ENCODE data around the gene PITPNB. TPM values are rescaled to one million over a fixed set of nuclear protein-coding genes. Genes with fewer than 3 reads are reported as not detected.

PITPNB gene
- total RNA-seq, 1 experiment from 2014 or later = 135 TPM

GRCh38 chr22:27863001-27863400 is 56.1 kb downstream of the PITPNB start:
- no TSS peak for BruUV-seq (replicated peaks)
- H3K4me1 ChIP-seq (ENCODE audit: insufficient read depth, low read length, poor library complexity, severe bottlenecking) = peaks cover 47% of the 10 kb centered on the region
- TF ChIP-seq EZH2 (IDR thresholded peaks at IDR 0.05; ENCODE audit: borderline replicate concordance, low read depth, low read length, poor library complexity, severe bottlenecking) = no peak
- TF ChIP-seq, protein P1, sequence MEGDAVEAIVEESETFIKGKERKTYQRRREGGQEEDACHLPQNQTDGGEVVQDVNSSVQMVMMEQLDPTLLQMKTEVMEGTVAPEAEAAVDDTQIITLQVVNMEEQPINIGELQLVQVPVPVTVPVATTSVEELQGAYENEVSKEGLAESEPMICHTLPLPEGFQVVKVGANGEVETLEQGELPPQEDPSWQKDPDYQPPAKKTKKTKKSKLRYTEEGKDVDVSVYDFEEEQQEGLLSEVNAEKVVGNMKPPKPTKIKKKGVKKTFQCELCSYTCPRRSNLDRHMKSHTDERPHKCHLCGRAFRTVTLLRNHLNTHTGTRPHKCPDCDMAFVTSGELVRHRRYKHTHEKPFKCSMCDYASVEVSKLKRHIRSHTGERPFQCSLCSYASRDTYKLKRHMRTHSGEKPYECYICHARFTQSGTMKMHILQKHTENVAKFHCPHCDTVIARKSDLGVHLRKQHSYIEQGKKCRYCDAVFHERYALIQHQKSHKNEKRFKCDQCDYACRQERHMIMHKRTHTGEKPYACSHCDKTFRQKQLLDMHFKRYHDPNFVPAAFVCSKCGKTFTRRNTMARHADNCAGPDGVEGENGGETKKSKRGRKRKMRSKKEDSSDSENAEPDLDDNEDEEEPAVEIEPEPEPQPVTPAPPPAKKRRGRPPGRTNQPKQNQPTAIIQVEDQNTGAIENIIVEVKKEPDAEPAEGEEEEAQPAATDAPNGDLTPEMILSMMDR (conservative IDR thresholded peaks at IDR 0.05; ENCODE audit: low read depth, low read length) = no peak
- H3K9me3 ChIP-seq (ENCODE audit: low read depth, low read length, poor library complexity, severe bottlenecking) = no peaks in the 10 kb centered on the region
- peaks cover 29% of the 10 kb centered on the region for H3K36me3 ChIP-seq (ENCODE audit: insufficient read depth, low read length, poor library complexity, severe bottlenecking)
- DNase-seq (ENCODE audit: low spot score) = no peak
- ChIA-PET CTCF (interaction anchor here (0.5 kb wide), 1 partner anchor 30 kb away, joined by 3 read pairs; no protein-coding TSS in a partner anchor), POLR2A (ENCODE audit: low non-redundant PET) (no interaction called here)
- H3K27ac ChIP-seq (ENCODE audit: low read depth, low read length, poor library complexity, severe bottlenecking) = no peak overlapping the region
- intact Hi-C loops (cut with micrococcal nuclease; ENCODE audit: unreplicated experiment) = no loop called here
- no peak overlapping the region for H3K4me3 ChIP-seq (ENCODE audit: low read depth, low read length, poor library complexity, severe bottlenecking)
- H3K27me3 ChIP-seq (replicated peaks; ENCODE audit: insufficient read depth, low read depth, low read length, poor library complexity) = no peaks in the 10 kb centered on the region

DNA sequence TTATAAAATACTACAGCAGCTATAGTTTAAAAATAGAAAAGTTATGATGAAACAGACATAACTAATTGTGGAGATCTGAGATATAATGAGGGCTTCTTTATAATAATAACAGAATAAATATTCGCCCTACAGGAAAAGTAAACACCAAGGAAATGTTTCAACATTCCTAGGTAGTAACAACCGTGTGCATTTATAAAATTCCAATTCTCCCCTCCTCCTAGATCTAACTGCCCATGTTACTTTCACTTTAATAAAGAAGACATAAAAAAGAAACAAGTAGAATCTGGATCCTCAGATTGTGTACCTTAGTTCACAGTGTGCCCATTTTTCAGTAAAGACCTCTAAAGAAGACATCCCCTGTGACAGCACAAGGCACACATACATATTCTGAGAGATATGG is 59.7 kb downstream of the PITPNB start:
- TF ChIP-seq EZH2 (IDR thresholded peaks at IDR 0.05; ENCODE audit: borderline replicate concordance, low read depth, low read length, poor library complexity, severe bottlenecking) = no peak
- TF ChIP-seq, protein P1 (conservative IDR thresholded peaks at IDR 0.05; ENCODE audit: low read depth, low read length) = no peak
- no TSS peak for BruUV-seq (replicated peaks)
- intact Hi-C loops (cut with micrococcal nuclease; ENCODE audit: unreplicated experiment) = no loop called here
- no peak for DNase-seq (ENCODE audit: low spot score)
- ChIA-PET POLR2A (ENCODE audit: low non-redundant PET) (no interaction called here), CTCF (no interaction called here)
- H3K27ac ChIP-seq (ENCODE audit: low read depth, low read length, poor library complexity, severe bottlenecking) = peak overlapping the region; percentile 40
- peaks cover 11% of the 10 kb centered on the region for H3K4me1 ChIP-seq (ENCODE audit: insufficient read depth, low read length, poor library complexity, severe bottlenecking)
- no peaks in the 10 kb centered on the region for H3K27me3 ChIP-seq (replicated peaks; ENCODE audit: insufficient read depth, low read depth, low read length, poor library complexity)
- peaks cover 63% of the 10 kb centered on the region for H3K36me3 ChIP-seq (ENCODE audit: insufficient read depth, low read length, poor library complexity, severe bottlenecking)
- no peaks in the 10 kb centered on the region for H3K9me3 ChIP-seq (ENCODE audit: low read depth, low read length, poor library complexity, severe bottlenecking)
- H3K4me3 ChIP-seq (ENCODE audit: low read depth, low read length, poor library complexity, severe bottlenecking) = no peak overlapping the region

GRCh38 chr22:27858626-27859025 is 60.4 kb downstream of the PITPNB start:
- CTCF ChIA-PET = no interaction called here
- peaks cover 11% of the 10 kb centered on the region for H3K4me1 ChIP-seq (ENCODE audit: insufficient read depth, low read length, poor library complexity, severe bottlenecking)
- no peak overlapping the region for H3K4me3 ChIP-seq (ENCODE audit: low read depth, low read length, poor library complexity, severe bottlenecking)
- no peak for TF ChIP-seq EZH2 (IDR thresholded peaks at IDR 0.05; ENCODE audit: borderline replicate concordance, low read depth, low read length, poor library complexity, severe bottlenecking)
- TF ChIP-seq, protein P1 (conservative IDR thresholded peaks at IDR 0.05; ENCODE audit: low read depth, low read length) = no peak
- no TSS peak for BruUV-seq (replicated peaks)
- H3K27ac ChIP-seq (ENCODE audit: low read depth, low read length, poor library complexity, severe bottlenecking) = no peak overlapping the region
- intact Hi-C loops (cut with micrococcal nuclease; ENCODE audit: unreplicated experiment) = no loop called here
- no peak for DNase-seq (ENCODE audit: low spot score)
- H3K36me3 ChIP-seq (ENCODE audit: insufficient read depth, low read length, poor library complexity, severe bottlenecking) = peaks cover 70% of the 10 kb centered on the region
- no peaks in the 10 kb centered on the region for H3K9me3 ChIP-seq (ENCODE audit: low read depth, low read length, poor library complexity, severe bottlenecking)
- POLR2A ChIA-PET (ENCODE audit: low non-redundant PET) = no interaction called here
- no peaks in the 10 kb centered on the region for H3K27me3 ChIP-seq (replicated peaks; ENCODE audit: insufficient read depth, low read depth, low read length, poor library complexity)
